NCI-H128 (cell line): Measurements from ENCODE around the gene TGFB2.

Experiments
- DNase-seq: peaks from one replicate; lab custom pipeline; 2025; ENCODE audit not compliant: unreplicated experiment; lab: John Stamatoyannopoulos, UW

Gene TGFB2

GRCh38 chr1:218332416-218332815 lies 12.7 kb upstream of the TGFB2 start:
- no peak for DNase-seq

- no peak for DNase-seq
Measured at GRCh38 chr1:218336328-218336727, 8.8 kb upstream of the TGFB2 start.

GRCh38 chr1:218339267-218339831 lies 5.8 kb upstream of the TGFB2 start:
- DNase-seq: no peak

- no peak for DNase-seq
Measured at GRCh38 chr1:218341325-218341724, 3.8 kb upstream of the TGFB2 start.

- DNase-seq: no peak
Measured at GRCh38 chr1:218342091-218342490, 3.0 kb upstream of the TGFB2 start.

- peak; percentile 16 for DNase-seq
Measured at GRCh38 chr1:218345673-218346390, 696 bp downstream of the TGFB2 start.

GRCh38 chr1:218346391-218347204 lies 1.5 kb downstream of the TGFB2 start:
- no peak for DNase-seq

GRCh38 chr1:218347336-218347722 lies 2.2 kb downstream of the TGFB2 start:
- no peak for DNase-seq

- no peak for DNase-seq
Measured at GRCh38 chr1:218347723-218348627, 2.8 kb downstream of the TGFB2 start.

- DNase-seq: no peak
Measured at GRCh38 chr1:218348628-218349071, 3.5 kb downstream of the TGFB2 start.

GRCh38 chr1:218349348-218350034 lies 4.4 kb downstream of the TGFB2 start:
- DNase-seq: no peak

- no peak for DNase-seq
Measured at GRCh38 chr1:218350035-218350525, 4.9 kb downstream of the TGFB2 start.

GRCh38 chr1:218350801-218351266 lies 5.7 kb downstream of the TGFB2 start:
- no peak for DNase-seq

GRCh38 chr1:218351391-218352074 lies 6.4 kb downstream of the TGFB2 start:
- DNase-seq: no peak

GRCh38 chr1:218352075-218352438 lies 6.9 kb downstream of the TGFB2 start:
- no peak for DNase-seq

GRCh38 chr1:218353656-218354055 lies 8.5 kb downstream of the TGFB2 start:
- DNase-seq: no peak

GRCh38 chr1:218355278-218355677 lies 10.1 kb downstream of the TGFB2 start:
- DNase-seq: no peak

- no peak for DNase-seq
Measured at GRCh38 chr1:218357211-218357892, 12.2 kb downstream of the TGFB2 start.

- DNase-seq: no peak
Measured at GRCh38 chr1:218357893-218358232, 12.7 kb downstream of the TGFB2 start.
